Measurements from ENCODE around the gene PAX5.

PAX5 gene

DNA sequence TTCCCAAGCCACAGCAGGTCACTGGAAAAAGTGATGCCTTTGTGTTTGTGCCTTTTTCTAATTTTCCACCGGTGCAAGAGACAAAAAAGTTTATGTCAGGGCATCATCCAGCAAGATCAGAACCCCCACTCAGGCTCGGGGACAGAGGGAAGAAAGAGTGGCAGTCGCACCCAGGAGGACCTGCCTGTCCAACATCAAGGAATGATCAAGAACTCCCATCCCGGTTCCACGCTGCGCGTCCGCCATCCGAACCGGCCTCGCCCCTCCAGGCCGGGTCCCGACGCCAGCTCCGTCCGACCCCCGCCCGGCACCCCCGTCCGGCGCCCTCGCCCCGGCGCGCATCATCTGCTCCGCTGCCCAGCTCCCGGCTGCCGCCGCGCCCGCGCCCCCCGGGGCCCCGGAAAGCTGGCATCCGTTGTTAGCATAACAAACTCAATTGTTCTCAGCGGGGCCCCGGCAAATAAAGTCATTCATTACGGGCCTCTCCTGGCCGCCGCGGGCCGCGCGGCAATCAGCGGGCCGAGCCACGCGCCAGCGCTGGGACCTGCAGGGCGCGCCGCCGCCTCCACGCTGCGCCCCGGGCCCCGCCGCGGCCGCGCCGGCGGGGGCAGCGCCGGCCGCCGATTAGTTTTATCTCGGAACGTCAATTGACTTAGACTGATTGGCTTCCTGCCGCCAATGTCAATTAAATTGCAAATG lies 48.1 kb downstream of the PAX5 start:
- DNase-seq, result no peak

DNA sequence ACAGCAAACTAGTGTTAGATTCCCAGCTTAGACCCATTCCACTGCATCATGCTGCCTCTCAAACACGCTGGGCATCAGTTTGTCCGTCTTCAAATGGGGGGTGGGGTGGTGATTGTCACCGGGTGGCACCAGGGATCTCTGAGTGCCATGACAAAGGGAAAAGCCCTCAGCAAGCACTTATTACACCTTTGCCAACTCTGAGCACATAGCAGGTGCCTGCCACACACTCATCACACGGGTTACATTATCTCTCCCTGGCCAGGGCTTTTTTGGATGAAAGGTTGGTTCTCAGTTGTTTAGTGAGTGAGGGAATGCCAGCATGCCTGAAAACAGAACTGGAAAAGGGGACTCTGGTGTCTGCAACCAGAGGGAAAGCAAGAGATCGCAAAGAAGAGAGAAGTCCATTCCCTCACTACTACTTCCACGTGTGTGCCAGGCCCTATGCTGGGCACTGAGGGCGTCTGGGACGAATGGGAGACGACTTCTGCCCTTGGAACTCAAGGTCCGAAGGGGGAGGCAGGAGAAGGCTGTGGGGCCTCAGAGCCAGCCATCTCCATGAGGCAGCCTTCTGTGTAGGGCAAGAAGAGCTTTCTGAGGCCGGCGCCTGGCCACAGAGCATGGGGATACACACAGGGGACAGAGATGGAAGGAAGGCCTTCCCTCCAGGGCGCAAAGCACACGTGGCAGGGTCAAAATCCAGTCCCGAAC lies 48.9 kb downstream of the PAX5 start:
- no peak for DNase-seq

DNA sequence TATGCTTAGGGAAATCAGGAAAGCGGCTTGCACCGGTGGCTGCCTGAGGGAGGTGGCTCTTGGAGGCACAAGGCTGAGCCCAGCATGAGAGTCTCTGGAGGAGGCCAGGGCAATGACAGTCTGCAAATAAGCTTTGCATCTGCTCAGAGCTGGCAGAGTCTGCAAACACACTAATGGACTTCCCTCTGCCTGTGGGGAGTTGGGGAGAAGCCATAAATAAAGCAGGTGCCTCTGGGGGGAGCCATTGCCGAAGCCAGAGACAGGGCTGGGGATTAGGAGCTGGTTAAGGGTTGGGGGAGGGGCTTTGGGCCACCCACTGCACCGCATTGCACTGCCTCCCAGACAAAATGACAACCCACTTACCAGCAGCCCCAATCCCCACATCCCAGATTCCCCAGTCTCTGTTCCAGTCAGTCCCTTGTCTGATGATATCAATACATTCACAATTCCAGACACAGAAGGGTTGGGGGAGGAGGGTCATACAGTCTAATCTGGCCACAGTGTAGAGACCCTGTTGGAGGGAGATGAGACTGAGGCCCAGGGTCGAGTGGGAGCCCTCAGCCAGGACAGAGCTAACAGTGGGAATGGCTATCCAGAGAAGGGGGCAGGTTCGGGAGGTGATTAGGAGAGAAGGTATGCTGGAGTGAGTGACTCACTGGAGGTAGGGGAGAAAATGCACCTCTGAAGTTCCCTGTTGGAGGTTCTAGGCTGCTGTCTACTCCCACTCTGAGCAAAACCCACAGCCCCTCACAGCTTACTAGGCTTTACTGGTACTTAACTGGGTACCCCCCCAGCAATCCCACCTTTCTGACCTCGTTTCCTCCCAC lies 53.7 kb downstream of the PAX5 start:
- DNase-seq, result no peak

- no peak for DNase-seq
These were observed 57.6 kb downstream of the PAX5 start for GRCh38 chr9:36976371-36977030.

- DNase-seq, result no peak
These were observed 59.3 kb downstream of the PAX5 start for GRCh38 chr9:36974731-36975130.

DNA sequence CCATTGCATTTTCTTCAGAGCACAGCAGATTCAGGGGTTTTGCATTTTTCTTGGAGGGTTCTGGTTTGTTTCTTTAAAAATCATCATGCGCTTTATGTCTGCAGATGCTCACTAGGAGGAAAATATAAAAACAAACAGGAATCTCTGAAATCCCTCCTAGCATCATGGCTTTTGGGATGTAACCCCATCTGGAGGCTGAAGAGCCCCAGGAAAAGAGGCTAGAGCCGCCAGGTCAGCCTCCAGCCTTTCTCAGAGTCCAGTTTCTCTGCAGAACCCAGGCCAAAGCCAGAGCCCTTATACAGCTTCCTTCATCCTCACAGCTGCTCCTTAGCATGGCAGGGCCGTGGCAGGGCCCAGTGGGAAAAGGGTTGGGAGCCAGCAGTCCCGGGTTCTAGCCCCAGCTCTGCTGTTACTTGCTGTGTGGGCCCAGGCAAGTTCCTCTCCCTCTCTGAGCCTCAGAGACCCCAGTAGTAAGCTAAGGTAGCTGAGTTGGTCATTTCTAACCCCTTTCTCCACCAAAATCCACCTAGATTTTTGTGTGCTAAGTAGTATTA lies 62.1 kb downstream of the PAX5 start:
- no peak for DNase-seq

DNA sequence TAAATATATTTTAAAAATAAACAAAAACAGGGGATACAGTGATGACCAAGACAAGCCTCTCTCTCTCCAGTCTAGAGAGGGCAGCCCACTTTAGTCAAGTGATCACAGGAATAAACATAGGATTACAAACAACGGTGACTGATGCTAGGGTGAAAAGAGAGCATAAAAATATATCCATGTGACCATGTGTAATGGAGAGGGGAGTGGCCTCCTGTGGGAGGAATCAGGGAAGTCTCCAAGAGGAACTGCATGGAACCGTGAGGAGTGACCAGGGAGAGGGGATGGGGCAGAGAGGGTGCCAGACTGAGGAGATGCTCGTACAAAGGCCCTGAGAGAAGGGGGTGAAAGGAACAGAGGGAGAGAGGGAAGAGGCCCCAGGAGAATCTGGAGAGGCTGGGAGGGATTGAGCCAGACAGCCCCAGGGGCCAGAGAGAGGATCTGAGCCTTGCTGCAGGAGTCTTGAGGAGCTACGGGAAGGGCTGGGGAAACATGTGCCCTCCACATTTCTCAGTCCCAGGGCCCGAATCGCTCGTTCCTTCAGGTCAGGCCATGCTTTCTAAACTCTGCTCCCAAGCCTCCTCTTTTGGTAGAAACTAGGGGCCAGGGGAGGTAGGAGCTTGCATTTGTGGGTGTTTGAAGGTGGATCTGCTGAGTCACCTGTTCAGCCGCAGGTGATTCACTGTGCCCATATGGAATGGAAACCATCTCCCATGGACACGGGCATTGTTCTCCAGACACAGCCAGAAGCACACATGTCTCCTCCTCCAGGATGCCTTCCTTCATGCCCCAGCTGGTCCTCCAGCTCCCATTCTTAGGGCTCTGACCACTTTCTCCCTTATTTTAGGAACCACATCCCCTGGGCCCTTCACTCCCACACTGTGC lies 63.8 kb downstream of the PAX5 start:
- peak; percentile 71 for DNase-seq

DNA sequence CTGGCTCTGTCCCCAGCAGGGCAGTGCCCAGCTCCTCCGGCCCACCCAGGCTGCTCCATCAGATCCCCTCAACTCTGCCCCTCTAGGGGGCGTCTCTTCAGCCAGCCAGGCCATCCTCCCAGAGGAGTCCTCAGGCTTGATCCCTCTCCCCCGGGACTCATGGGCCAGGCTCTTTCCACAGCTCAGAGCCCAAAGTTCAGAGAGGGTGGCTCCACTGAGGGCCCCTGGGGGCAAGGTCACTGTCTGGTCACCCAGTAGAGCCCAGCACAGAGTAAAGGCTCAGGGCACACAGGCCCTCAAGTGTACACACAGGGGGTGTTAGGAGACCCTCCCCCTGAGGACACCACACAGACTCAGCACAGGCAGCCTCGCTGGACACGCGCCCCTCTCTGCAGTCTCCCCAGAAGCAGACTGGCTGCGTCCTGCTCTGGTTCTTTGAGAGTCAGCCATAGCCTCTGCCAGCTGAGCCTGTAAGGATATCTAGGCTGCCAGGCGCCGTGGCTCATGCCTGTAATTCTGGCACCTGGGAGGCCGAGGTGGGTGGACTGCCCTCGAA lies 64.8 kb downstream of the PAX5 start:
- no peak for DNase-seq

DNA sequence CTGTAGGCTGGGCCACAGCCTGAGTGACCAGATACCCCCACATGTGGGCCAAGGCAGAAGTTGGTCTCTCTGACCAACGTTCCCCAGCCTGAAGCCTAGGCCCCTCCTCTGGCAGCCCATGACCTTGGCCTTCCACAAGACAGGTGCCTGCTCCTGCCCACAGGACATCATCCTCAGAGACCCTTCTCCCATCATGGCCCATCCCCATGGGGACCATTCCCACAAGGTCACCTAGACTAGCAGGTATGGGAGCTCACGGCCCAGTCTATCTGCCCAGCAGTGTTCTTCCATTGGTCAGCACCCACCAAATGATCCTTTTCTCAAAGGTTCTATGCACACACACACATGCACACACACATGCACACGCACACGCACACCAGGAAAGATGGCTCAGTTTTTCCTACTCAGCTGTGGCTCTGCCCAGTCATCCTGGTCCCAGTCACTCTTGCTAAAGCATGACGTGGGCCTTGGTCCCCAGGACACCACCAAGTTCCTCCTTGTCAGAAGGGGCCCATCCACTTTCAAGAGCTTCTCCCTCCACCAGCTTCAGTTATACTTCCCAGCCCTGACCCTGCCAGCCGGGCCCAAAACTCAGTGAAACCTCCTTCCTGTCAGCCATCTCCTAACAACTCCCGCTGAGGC lies 65.4 kb downstream of the PAX5 start:
- DNase-seq, result no peak

GRCh38 chr9:36967997-36968396 lies 66.1 kb downstream of the PAX5 start:
- DNase-seq, result no peak

- no peak for DNase-seq
These were observed 67.5 kb downstream of the PAX5 start for GRCh38 chr9:36966371-36967097.

GRCh38 chr9:36964791-36965190 lies 69.3 kb downstream of the PAX5 start:
- no peak for DNase-seq

DNA sequence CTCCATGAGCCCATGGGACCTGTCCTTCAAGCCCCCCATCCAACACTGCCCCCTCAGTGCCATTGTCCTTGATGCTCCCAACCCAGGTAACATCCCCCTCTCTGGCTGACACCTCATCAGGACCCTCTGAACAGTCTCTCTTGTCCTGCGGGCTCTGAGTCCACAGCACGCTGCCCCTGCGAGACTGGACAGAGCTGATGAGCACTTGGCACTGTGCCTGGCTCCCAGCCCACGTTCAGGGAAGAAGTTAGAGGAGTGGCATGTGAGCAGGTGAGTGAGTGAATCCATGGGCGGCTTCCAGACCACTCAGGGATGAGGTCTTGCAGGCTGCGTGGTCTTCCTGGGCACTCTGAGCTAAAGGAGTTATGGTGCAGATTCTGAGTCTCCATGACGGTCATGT lies 70.7 kb downstream of the PAX5 start:
- DNase-seq, result no peak

DNA sequence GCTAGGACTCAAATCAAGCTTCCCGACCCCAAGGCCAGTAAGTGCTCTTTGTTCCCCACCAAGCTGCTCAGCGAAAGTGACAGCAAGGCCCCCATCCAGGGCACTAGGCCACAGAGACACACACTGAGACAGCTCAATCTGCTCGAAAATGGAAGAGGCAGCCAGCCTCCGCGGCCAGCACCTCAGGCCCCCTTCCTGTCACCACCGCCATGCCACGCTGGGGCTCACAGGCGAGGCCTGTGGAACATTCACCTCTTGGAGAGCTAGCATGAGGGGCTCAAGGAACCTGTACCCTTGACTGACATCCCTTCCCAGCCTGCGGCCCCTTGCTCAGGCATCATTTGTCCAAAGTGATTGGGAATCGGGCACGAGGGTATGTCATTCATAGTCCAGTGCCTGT lies 71.4 kb downstream of the PAX5 start:
- no peak for DNase-seq

- DNase-seq, result no peak
These were observed 72.3 kb downstream of the PAX5 start for GRCh38 chr9:36961561-36962325.

GRCh38 chr9:36961051-36961450 lies 73.0 kb downstream of the PAX5 start:
- no peak for DNase-seq

DNA sequence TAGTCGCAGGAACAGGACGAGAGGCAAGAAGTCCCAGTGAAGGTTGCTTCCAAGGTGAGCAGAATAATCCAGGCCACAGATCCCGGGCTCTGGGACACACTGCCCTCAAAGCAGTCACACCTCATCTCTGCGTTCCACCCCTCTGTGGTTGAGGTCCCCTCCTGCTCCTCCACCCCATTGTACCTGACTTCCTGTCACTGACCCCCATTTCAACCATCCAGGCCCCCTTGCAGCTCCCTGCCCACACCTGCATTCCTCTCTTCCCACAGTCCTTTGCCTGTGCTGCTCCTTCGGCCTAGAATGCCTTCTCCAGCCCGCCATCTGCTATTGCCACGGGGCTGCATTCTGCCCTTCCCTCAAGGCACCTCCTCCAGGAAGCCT lies 73.5 kb downstream of the PAX5 start:
- DNase-seq, result no peak

GRCh38 chr9:36959681-36960574 lies 74.1 kb downstream of the PAX5 start:
- DNase-seq, result no peak

GRCh38 chr9:36956908-36957307 lies 77.2 kb downstream of the PAX5 start:
- no peak for DNase-seq
